HUES6 (cell line): ENCODE results near the gene EPHB1.

ENCODE experiments used
- H3K27ac ChIP-seq: 2 replicates; pipeline ENCODE4 v1.7.0; 2013; ENCODE audit warnings: low read depth, mild to moderate bottlenecking, low read length, inconsistent platforms
- H3K27me3 ChIP-seq: 2 replicates; pipeline ENCODE4 v1.6.1; 2013; ENCODE audit warnings: low read length; ENCODE audit not compliant: control insufficient read depth, insufficient read depth
- H3K36me3 ChIP-seq: 2 replicates; pipeline ENCODE4 v1.6.1; 2013; ENCODE audit warnings: low read length; ENCODE audit not compliant: control insufficient read depth, insufficient read depth
- H3K4me1 ChIP-seq: 2 replicates; pipeline ENCODE4 v1.6.1; 2013; ENCODE audit warnings: low read length; ENCODE audit not compliant: control insufficient read depth, insufficient read depth
- H3K4me3 ChIP-seq: 2 replicates; pipeline ENCODE4 v1.5.1; 2013; ENCODE audit warnings: low read depth, low read length
- H3K9ac ChIP-seq: one replicate; pipeline ENCODE4 v1.6.1; 2013; ENCODE audit warnings: mild to moderate bottlenecking, low read length
- H3K9me3 ChIP-seq: 2 replicates; pipeline ENCODE4 v1.6.1; 2013; ENCODE audit warnings: low read depth, low read length; ENCODE audit not compliant: control insufficient read depth, insufficient read depth

Gene EPHB1

GRCh38 chr3:135213213-135213612, 418.2 kb downstream of the EPHB1 start:
- Histone ChIP-seq H3K9me3 (no peaks in the 10 kb centered on the region), H3K9ac (no peak overlapping the region)

DNA sequence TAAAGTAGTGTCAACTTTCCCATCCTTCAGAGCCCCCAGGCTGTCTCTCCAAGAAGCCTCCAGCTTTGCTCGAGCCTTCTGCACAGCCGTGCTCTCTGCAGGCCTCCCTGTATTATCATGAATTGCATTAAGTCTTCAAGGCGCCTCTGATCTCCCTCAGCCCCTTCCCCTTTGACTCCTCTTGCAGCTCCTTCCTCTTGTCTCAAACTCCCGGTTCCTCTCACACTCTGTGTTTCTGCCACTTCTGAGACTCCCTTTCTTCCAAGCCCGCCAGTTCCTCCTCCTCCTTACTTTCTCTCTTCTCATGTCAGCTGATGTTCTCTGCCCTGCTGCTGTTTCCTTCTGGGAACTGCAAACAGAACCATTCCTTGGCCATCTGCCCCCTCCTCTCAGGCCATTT, 418.8 kb downstream of the EPHB1 start:
- Histone ChIP-seq H3K9ac (no peak overlapping the region), H3K4me1 (peaks cover 30% of the 10 kb centered on the region), H3K4me3 (no peak overlapping the region), H3K27me3 (no peaks in the 10 kb centered on the region), H3K27ac (no peak overlapping the region), H3K9me3 (no peaks in the 10 kb centered on the region), H3K36me3 (no peaks in the 10 kb centered on the region)

More at GRCh38 chr3:135213213-135213612, 418.2 kb downstream of the EPHB1 start:
- Histone ChIP-seq H3K4me1 (peaks cover 24% of the 10 kb centered on the region), H3K4me3 (no peak overlapping the region), H3K27ac (no peak overlapping the region), H3K27me3 (no peaks in the 10 kb centered on the region), H3K36me3 (no peaks in the 10 kb centered on the region)

GRCh38 chr3:135214400-135214799, 419.3 kb downstream of the EPHB1 start:
- Histone ChIP-seq H3K4me3 (no peak overlapping the region), H3K4me1 (peaks cover 32% of the 10 kb centered on the region), H3K36me3 (no peaks in the 10 kb centered on the region), H3K9ac (no peak overlapping the region), H3K9me3 (no peaks in the 10 kb centered on the region), H3K27me3 (no peaks in the 10 kb centered on the region), H3K27ac (no peak overlapping the region)

- no peaks in the 10 kb centered on the region for H3K9me3 ChIP-seq
- H3K27ac ChIP-seq, result no peak overlapping the region
- peaks cover 38% of the 10 kb centered on the region for H3K4me1 ChIP-seq
- no peak overlapping the region for H3K9ac ChIP-seq
- no peak overlapping the region for H3K4me3 ChIP-seq
- no peaks in the 10 kb centered on the region for H3K36me3 ChIP-seq
- H3K27me3 ChIP-seq, result no peaks in the 10 kb centered on the region
Observed at GRCh38 chr3:135215516-135215915, 420.5 kb downstream of the EPHB1 start.

GRCh38 chr3:135216659-135217058, 421.6 kb downstream of the EPHB1 start:
- peaks cover 40% of the 10 kb centered on the region for H3K4me1 ChIP-seq
- H3K36me3 ChIP-seq, result no peaks in the 10 kb centered on the region
- no peaks in the 10 kb centered on the region for H3K9me3 ChIP-seq
- H3K4me3 ChIP-seq, result no peak overlapping the region
- no peak overlapping the region for H3K9ac ChIP-seq
- no peak overlapping the region; the same call in 1 of the 2 replicates for H3K27ac ChIP-seq
- H3K27me3 ChIP-seq, result no peaks in the 10 kb centered on the region

- Histone ChIP-seq H3K4me3 (no peak overlapping the region), H3K9ac (no peak overlapping the region), H3K4me1 (peaks cover 40% of the 10 kb centered on the region), H3K9me3 (no peaks in the 10 kb centered on the region), H3K27ac (no peak overlapping the region), H3K27me3 (no peaks in the 10 kb centered on the region), H3K36me3 (no peaks in the 10 kb centered on the region)
Observed at GRCh38 chr3:135217730-135218129, 422.7 kb downstream of the EPHB1 start.

- H3K4me1 ChIP-seq, result peaks cover 40% of the 10 kb centered on the region
- no peak overlapping the region for H3K27ac ChIP-seq
- H3K27me3 ChIP-seq, result no peaks in the 10 kb centered on the region
- no peak overlapping the region for H3K9ac ChIP-seq
- no peaks in the 10 kb centered on the region for H3K9me3 ChIP-seq
- no peak overlapping the region for H3K4me3 ChIP-seq
- H3K36me3 ChIP-seq, result no peaks in the 10 kb centered on the region
Observed at GRCh38 chr3:135218304-135218703, 423.2 kb downstream of the EPHB1 start.

DNA sequence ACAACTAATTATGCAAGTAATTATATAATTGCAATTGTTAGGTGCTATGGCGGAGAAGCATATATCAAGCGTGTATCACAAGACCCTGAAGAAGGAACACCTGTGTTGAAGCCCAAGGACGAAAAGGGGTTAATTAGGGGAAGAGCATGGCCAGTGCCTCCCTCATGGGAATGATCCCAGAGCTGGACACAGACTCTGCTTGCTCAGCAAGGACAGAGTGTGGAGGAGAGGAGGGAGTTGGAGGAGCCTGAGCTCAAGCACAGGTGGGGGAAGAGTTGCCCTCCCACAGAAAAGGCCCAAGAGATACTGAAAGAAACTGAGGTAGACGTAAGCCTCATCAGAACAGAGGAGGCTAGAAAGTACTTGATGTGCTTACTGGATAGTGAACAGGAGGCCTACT, 423.7 kb downstream of the EPHB1 start:
- Histone ChIP-seq H3K4me1 (peaks cover 37% of the 10 kb centered on the region), H3K4me3 (no peak overlapping the region), H3K9ac (no peak overlapping the region), H3K9me3 (no peaks in the 10 kb centered on the region), H3K27me3 (no peaks in the 10 kb centered on the region), H3K36me3 (no peaks in the 10 kb centered on the region), H3K27ac (no peak overlapping the region)

- no peak overlapping the region for H3K4me3 ChIP-seq
- no peak overlapping the region for H3K27ac ChIP-seq
- H3K36me3 ChIP-seq, result no peaks in the 10 kb centered on the region
- H3K27me3 ChIP-seq, result no peaks in the 10 kb centered on the region
- no peak overlapping the region for H3K9ac ChIP-seq
- no peaks in the 10 kb centered on the region for H3K9me3 ChIP-seq
- H3K4me1 ChIP-seq, result peaks cover 13% of the 10 kb centered on the region
Observed at GRCh38 chr3:135224815-135225362, 429.8 kb downstream of the EPHB1 start.

DNA sequence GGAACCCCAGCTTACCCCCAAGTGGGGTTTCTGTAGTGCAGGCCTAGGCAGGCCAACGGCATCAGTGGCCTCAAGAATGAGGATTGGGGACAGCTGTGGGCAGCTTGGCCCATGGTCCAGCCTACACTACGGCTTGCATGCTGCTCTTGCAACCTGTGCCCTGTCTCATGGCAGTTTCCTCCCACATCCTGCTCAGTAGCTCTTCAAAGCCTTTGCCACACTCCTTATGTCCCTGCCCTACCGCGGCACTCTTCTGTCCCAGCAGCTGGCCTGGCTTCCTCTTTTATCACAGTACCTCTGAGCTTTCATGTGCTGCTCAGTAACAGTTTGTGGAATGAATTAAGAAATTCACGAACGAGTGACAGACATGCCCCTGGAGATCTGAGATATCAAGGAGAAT, 431.0 kb downstream of the EPHB1 start:
- no peak overlapping the region for H3K27ac ChIP-seq

GRCh38 chr3:135228201-135228600, 433.1 kb downstream of the EPHB1 start:
- H3K9me3 ChIP-seq, result peaks cover 3% of the 10 kb centered on the region
- peaks cover 19% of the 10 kb centered on the region for H3K4me1 ChIP-seq
- H3K27ac ChIP-seq, result no peak overlapping the region
- H3K27me3 ChIP-seq, result no peaks in the 10 kb centered on the region
- no peaks in the 10 kb centered on the region for H3K36me3 ChIP-seq
- no peak overlapping the region for H3K9ac ChIP-seq
- no peak overlapping the region for H3K4me3 ChIP-seq

More for the DNA sequence above, 431.0 kb downstream of the EPHB1 start:
- Histone ChIP-seq H3K9ac (no peak overlapping the region), H3K27me3 (no peaks in the 10 kb centered on the region), H3K36me3 (no peaks in the 10 kb centered on the region), H3K9me3 (no peaks in the 10 kb centered on the region), H3K4me1 (peaks cover 6% of the 10 kb centered on the region), H3K4me3 (no peak overlapping the region)
